Stimulated activated CD4-positive, alpha-beta T cell treated with anti-CD3 and anti-CD28 coated beads, Interleukin-2, amount 100 ng/mL, for 48 hours (primary cell): ENCODE results near the gene IQGAP2.
"Not testable (repeated sequence)": the region's sequence is repeated elsewhere in the genome, so short reads cannot be mapped to it uniquely, and the experiment has no call there.

Experiments used
- DNase-seq, 2 donors: peaks; one replicate each; pipeline ENCODE4 v3.0.0-alpha.2; 2020

The IQGAP2 gene

GRCh38 chr5:76724871-76725270 lies 321.8 kb downstream of the IQGAP2 start:
- DNase-seq: no peak

- no peak for DNase-seq
Observed at GRCh38 chr5:76728965-76729364, 325.9 kb downstream of the IQGAP2 start.

DNA sequence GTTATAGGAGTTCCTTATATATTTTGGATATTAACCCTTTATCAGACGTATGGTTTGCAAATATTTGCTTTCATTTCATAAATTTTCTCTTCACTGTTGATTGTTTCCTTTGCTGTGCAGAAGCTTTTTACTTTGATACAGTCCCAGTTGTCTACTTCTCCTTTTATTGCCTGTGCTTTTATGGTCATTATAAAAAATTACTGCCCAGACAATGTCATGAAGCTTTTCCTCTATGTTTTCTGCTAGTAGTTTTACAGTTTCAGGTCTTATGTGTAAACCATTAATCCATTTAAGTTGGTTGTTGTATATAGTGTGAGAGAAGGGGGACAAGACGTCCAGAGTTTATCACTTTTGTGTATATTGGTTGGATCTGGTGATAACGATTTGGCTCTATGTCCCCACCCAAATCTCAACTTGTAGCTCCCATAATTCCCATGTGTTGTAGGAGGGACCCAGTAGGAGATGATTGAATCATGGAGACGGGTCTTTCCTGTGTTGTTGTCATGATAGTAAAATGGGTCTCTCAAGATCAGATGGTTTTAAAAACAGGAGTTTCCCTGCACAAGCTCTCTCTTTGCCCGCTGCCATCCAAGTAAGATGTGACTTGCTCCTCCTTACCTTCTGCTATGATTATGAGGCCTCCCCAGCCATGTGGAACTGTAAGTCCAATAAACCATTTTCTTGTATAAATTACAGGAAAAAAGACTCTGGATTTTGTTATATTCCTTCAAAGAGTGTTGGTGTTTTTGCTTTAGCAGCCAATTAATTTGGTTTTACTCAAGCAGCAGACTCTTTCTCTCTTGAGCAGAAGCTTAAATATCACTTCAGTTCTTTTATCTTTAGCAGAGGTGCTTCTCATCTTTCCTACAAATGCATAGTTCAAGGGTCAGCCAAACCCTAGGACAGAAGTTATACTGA lies 326.5 kb downstream of the IQGAP2 start:
- no peak for DNase-seq

GRCh38 chr5:76732405-76733048 lies 329.4 kb downstream of the IQGAP2 start:
- no peak for DNase-seq

DNA sequence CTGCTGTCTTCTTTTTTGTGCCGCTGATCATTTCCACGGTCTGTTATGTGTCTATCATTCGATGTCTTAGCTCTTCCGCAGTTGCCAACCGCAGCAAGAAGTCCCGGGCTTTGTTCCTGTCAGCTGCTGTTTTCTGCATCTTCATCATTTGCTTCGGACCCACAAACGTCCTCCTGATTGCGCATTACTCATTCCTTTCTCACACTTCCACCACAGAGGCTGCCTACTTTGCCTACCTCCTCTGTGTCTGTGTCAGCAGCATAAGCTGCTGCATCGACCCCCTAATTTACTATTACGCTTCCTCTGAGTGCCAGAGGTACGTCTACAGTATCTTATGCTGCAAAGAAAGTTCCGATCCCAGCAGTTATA lies 329.9 kb downstream of the IQGAP2 start:
- DNase-seq: peak in 1 of 2 donors; percentile 11

DNA sequence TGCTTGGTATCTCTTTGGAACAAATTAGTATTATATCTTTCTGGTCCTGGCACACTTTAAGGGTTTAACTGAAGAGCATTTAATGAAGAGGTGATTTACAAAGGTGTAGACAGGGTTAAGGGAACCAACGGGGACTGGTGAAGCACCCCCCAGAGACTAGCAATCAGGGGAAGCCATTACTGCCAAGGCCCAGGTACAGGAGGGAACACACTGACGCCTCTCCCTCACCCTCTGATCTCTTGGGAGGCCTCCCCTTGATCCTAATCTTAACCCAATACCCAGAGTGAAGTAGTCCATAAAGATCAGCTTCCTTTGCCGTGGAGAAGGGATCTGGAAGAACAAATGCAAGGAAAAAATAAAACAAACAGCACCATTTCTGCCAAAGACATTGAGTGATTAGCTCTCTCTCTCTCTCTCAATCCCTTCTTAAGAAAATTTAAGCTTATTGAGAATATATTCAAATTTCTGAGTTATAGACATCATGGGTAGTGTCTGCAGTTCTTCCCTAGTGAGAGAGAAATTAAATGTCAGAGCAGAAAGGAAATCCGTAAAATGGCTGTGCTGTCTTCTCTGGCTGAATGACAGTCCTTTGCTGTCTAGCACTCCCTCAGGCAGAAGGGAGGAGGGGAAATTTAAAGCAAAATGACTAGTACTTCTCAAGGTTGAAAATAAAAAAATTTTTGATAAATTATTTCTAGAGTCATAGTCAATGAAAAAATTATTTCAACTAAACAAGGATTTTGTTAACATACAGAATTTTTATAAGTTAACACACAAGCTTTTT lies 332.9 kb downstream of the IQGAP2 start:
- no peak for DNase-seq

DNA sequence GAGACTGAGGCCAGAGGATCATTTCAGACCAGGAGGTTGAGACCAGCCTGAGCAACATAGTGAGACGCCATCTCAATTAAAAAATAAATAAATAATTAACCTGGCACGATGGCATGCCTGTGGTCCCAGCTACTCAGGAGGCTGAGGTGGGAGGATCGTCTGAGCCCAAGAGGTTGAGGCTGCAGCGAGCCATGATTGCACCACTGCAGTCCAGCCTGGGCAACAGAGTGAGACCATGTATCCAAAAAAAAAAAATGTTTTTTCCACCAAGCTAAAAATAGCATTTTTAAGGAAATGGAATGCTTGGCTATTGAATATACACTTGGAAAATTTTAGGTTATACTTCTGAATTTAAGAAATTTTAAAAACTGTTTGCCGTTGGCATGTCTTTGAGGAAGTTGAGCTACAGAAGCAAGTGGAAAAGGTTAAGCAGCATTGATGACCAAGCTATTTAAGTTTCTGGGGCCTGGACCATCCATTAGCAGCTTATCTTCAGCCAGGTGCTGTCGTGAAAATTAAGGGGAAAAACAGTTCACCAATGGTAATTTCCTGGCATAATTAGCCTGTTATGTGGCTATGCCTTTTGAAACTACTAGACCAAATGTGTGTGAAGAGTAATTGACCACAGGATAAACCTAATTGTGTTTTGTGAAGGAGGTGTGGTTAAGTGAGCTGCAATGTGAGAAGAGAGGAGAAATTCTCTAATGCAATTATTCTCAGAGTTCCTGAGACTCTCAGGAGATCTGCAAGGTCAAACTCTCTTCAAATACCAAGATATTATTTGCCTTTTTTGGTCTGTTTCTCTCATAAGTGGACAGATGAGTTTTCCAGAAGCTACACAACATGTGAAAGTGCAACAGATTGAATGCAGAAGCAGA lies 333.8 kb downstream of the IQGAP2 start:
- no peak for DNase-seq

DNA sequence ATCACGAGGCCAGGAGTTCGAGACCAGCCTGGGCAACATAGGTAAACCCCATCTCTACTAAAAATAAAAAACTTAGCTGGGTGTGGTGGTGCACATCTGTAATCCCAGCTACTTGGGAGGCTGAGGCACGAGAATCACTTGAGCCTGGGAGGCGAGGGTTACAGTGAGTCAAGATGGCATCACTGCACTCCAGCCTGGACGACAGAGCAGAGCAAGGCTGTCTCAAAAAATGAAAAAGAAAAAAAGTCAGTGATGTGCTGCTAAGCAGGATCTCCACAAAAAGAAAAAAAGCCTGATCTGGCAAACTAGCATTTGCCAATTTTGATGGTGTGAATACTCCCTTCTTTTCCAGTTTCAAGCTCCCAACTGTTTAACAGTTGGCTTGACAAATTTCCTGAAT lies 334.8 kb downstream of the IQGAP2 start:
- no peak for DNase-seq

- DNase-seq: not testable (repeated sequence)
Observed at GRCh38 chr5:76741506-76741905, 338.4 kb downstream of the IQGAP2 start.

DNA sequence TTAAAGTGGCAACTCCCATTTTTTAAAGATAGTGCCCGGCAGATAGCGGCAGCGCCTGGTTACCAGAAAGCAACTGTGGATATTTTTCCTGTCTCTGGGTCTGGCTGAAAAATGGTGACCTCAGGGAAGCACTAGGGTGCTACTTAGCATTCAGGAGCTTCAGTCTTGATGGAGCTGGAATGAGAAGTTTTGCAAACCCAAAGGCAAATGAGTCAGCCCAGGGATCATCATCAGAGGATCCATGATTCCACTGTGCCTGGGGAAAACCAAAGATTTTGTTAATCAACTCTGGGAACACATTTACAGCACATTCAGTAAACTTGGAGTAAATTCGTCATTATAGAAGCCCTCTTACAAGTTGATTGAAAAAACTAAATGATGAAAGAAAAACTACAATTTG lies 339.5 kb downstream of the IQGAP2 start:
- no peak for DNase-seq

DNA sequence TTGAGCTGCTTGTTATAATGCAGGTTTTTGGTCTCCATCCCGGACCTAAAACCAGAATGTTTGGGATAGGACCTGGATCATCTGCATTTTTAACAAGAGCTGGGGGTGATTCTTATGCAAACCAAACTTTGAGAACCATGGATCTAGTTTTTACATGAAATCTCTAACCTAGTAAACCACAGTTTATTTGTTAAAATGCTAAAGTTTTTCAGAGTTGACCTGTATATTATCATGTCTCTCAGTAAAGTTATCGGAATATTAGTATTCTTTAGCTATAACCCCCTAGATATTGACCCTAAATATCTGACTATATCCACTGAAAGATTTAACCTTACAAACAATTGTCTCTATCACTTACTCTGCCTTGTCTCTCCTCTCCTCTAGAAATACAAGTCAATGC lies 341.5 kb downstream of the IQGAP2 start:
- DNase-seq: no peak

DNA sequence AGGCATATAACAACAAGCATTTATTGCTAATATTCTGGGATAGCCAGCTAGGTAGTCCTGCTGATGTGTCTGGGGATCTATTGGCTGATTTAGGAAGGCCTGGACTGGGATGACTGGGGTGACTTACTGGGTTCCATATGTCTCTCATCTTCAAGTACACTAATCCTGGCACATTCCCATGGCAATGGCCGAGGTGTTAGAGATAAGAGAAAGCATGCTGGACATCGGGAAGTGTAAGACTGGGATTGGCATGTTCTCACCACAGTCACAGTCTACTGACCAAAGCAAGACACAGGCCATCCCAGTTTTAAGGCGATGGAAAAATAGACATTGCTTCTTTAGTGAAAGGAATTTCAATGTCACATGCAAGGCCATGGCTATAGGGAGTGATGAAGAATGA lies 342.6 kb downstream of the IQGAP2 start:
- DNase-seq: no peak

GRCh38 chr5:76746677-76747076 lies 343.6 kb downstream of the IQGAP2 start:
- DNase-seq: no peak

GRCh38 chr5:76747706-76748105 lies 344.6 kb downstream of the IQGAP2 start:
- DNase-seq: no peak

DNA sequence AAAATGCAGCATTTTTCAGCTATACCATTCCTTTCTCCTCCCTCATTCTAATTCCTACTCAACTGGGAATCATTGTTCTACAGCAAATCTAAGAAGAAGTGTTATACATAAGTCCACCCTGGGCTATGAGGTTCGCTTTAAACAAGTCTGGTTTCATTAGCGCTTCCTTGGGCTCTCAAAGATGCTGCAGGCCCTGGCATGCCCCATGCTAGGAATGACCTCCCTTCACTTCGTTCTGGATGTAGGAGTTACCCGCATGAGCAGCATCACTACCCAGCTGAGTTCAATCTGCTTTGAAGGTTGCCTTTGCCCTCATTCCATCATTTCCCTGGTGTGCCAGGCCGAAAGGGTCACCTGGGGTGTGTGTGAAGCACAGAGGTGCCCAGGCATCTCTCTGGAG lies 348.2 kb downstream of the IQGAP2 start:
- no peak for DNase-seq

- no peak for DNase-seq
Observed at GRCh38 chr5:76754668-76755078, 351.6 kb downstream of the IQGAP2 start.

GRCh38 chr5:76755779-76756637 lies 352.9 kb downstream of the IQGAP2 start:
- DNase-seq: no peak

- DNase-seq: no peak
Observed at GRCh38 chr5:76757049-76757448, 354.0 kb downstream of the IQGAP2 start.
